K562 (cell line): ENCODE results near the gene HOMEZ. TPM values are rescaled to one million over a fixed set of nuclear protein-coding genes. Genes with fewer than 3 reads are reported as not detected.
A peak's percentile ranks its signal among the peaks of the same experiment; 100 is the strongest.

ENCODE experiments used
- CBX2 ChIP-seq: fragments of 200-600 bp; sonication (generic); IDR thresholded peaks from one replicate; pipeline ENCODE4 v1.6.1; 2012; ENCODE audit warnings: mild to moderate bottlenecking, low read length, inconsistent platforms; ENCODE audit not compliant: insufficient read depth, poor library complexity, severe bottlenecking
- CREM ChIP-seq: IDR thresholded peaks from 2 replicates; pipeline ENCODE4 v1.6.1; 2014; ENCODE audit warnings: antibody characterized with exemption, low read depth
- DIDO1 ChIP-seq: fragments of 450-650 bp; IDR thresholded peaks from 2 replicates; pipeline ENCODE4 v1.6.1; 2016; ENCODE audit warnings: low read depth, missing biosample characterization, missing genetic modification characterization
- EP400 ChIP-seq: fragments of 450-650 bp; IDR thresholded peaks from 2 replicates; pipeline ENCODE4 v1.6.1; 2017; ENCODE audit warnings: antibody characterized with exemption, mild to moderate bottlenecking, moderate library complexity
- JUN ChIP-seq, 2 experiments: sonication (generic) in 1 of 2; formaldehyde crosslinking in 1 of 2; IDR thresholded peaks; 2 replicates each; pipeline versions ENCODE4 v1.6.1 to v1.8.0; 2012 to 2022; ENCODE audit warnings: borderline replicate concordance in 2 of 2, mild to moderate bottlenecking in 2 of 2, improper control_type of control experiment in 1 of 2, low read depth in 1 of 2, low read length in 1 of 2, missing genetic modification reagents in 1 of 2
- KDM2B ChIP-seq: fragments of 250-450 bp; sonication (Bioruptor Pico); IDR thresholded peaks from 2 replicates; pipeline ENCODE4 v1.8.0; 2021; ENCODE audit warnings: mild to moderate bottlenecking, moderate library complexity
- MAZ ChIP-seq, 2 experiments: fragments of 450-650 bp in 1 of 2; sonication (generic) in 1 of 2; formaldehyde crosslinking; IDR thresholded peaks in 1 of 2; conservative IDR thresholded peaks in 1 of 2; 2 replicates each; pipeline versions ENCODE4 v1.4.0 to v1.5.0; 2020; ENCODE audit warnings: mild to moderate bottlenecking in 1 of 2, missing genetic modification reagents in 1 of 2
- NBN ChIP-seq: fragments of 450-650 bp; IDR thresholded peaks from 2 replicates; pipeline ENCODE4 v1.6.1; 2016; ENCODE audit warnings: low read depth, mild to moderate bottlenecking
- POLR2B ChIP-seq: fragments of 450-650 bp; IDR thresholded peaks from 2 replicates; pipeline ENCODE4 v1.6.1; 2018; ENCODE audit warnings: low read depth; ENCODE audit not compliant: partially characterized antibody
- RUNX1 ChIP-seq: sonication (generic); IDR thresholded peaks from 2 replicates; pipeline ENCODE4 v1.6.1; 2016; ENCODE audit warnings: antibody characterized with exemption, low read depth
- SMARCE1 ChIP-seq: fragments of 450-650 bp; IDR thresholded peaks from 2 replicates; pipeline ENCODE4 v1.7.1; 2016; ENCODE audit warnings: mild to moderate bottlenecking
- SUPT5H ChIP-seq: fragments of 450-650 bp; IDR thresholded peaks from 2 replicates; pipeline ENCODE4 v1.6.1; 2016
- TCF7 ChIP-seq: sonication (generic); IDR thresholded peaks from 2 replicates; pipeline ENCODE4 v1.6.1; 2016; ENCODE audit warnings: antibody characterized with exemption, borderline replicate concordance
- ZNF584 ChIP-seq: fragments of 200-800 bp; sonication (Bioruptor generic); IDR thresholded peaks from 2 replicates; pipeline ENCODE4 v1.6.1; 2016; ENCODE audit warnings: low read depth, mild to moderate bottlenecking, missing genetic modification characterization, missing compliant biosample characterization
- polyA plus RNA-seq, 8 experiments: library from polyadenylated mRNA; depleted of rRNA in 4 of 8; stranded (reverse) in 5 of 8; unstranded in 3 of 8; fragments of >200 nt; fragmentation: Nextera tagmentation in 2 of 8; fragmentation: Illumina TruSeq in 1 of 8; extraction: Ambion mirVana in 2 of 8; extraction: Trizol in 1 of 8; gene quantifications; 2 replicates each; pipeline versions ENCODE4 v1.2.1 to v1.2.3, GENCODE V29; 2011 to 2014; ENCODE audit warnings: inconsistent platforms in 1 of 8, missing spikeins in 1 of 8
- total RNA-seq, 7 experiments: library from RNA; depleted of rRNA in 6 of 7; stranded (reverse); fragments of >200 nt in 6 of 7; fragmentation: Illumina TruSeq in 2 of 7; extraction: Trizol in 2 of 7; gene quantifications; 2 replicates each; pipeline versions ENCODE4 v1.2.1 to v1.2.3, GENCODE V29; 2011 to 2021; ENCODE audit warnings: low replicate concordance in 1 of 7
- TF ChIP-seq, protein P1 (sequence below), 2 experiments: fragments of 450-650 bp; IDR thresholded peaks; 2 replicates each; pipeline ENCODE4 v1.6.1; 2018; ENCODE audit warnings: mild to moderate bottlenecking in 2 of 2, low read depth in 1 of 2; ENCODE audit not compliant: partially characterized antibody in 2 of 2
- TF ChIP-seq, protein P2 (sequence below): fragments of 450-650 bp; formaldehyde crosslinking; IDR thresholded peaks from 2 replicates; pipeline ENCODE4 v1.4.0; 2022; ENCODE audit warnings: missing genetic modification characterization
- TF ChIP-seq, protein P3 (sequence below), 2 experiments: fragments of 150-350 bp in 1 of 2; IDR thresholded peaks; 2 replicates each; pipeline ENCODE4 v1.6.1; 2012 to 2016; ENCODE audit warnings: low read depth in 2 of 2, low read length in 2 of 2, mild to moderate bottlenecking in 1 of 2, moderate library complexity in 1 of 2

HOMEZ gene
- total and polyA plus RNA-seq, 9 of the 15 experiments (the other 6 are each of a cell fraction or from before 2014, with no cell fraction given) = 3.0 to 30.2 (median 16.9) TPM

DNA sequence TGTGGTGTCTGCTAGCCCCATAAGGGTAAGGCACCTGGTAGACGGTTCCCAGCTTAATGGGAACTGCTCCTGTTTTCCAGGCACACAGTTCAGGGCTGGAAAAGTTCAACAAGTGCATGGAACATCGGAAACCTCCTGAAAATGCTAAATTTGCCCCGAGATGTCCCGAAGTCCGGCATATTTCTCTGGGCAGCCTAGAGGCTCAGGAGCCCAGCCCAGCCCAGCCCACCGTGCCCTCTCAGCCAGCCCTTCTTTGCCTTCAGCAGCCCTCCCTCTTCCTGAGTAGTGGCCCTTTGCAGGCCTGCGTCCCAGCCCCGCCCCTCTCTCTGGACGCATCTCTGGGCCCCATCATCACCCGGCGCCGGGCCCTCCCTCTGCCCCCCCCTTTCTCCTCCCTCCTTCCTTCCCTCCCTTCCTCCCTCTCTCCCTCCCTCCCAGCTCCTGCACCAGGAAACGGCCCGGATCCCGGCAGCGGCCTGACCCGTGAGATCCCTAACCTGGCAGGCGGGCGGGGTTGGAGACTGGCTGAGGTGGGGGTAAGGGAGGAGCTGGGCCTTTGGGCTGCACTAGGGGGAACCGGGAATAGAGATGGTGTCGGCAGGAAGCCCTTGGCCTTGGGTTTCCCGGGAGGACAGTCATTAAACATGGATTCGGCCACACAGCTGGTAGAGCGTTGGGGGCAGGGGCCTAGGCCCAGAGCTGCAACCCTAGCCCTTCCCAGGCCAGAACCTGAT is 20.6 kb upstream of the HOMEZ start, which contains the start of gene BCL2L2 (continued):
- TF ChIP-seq POLR2B (peak; percentile 70), CBX2 (no peak), DIDO1 (tag) (peak; percentile 93), TCF7 (0 out of 2 replicates have a peak, but pooled peaks have one; percentile 52), NBN (peak; percentile 90; the same call in 1 of the 2 replicates), KDM2B (CRISPR knock-in tag) (no peak), SUPT5H (peak; percentile 85), SMARCE1 (peak; percentile 53; the same call in 1 of the 2 replicates), CREM (peak; percentile 100), RUNX1 (peak; percentile 78; the same call in 1 of the 2 replicates), MAZ (CRISPR knock-in tag; conservative IDR thresholded peaks at IDR 0.05 in 1 of 2, IDR thresholded peaks at IDR 0.05 in 1 of 2) (peak; percentile 100), JUN (IDR thresholded peaks at IDR 0.05; ENCODE audit: borderline replicate concordance, low read depth, low read length) (peak; percentile 47; the same call in 1 of the 2 replicates), JUN (CRISPR knock-in tag; IDR thresholded peaks at IDR 0.05; ENCODE audit: borderline replicate concordance) (no peak), ZNF584 (no peak), EP400 (no peak)
- TF ChIP-seq, protein P1, sequence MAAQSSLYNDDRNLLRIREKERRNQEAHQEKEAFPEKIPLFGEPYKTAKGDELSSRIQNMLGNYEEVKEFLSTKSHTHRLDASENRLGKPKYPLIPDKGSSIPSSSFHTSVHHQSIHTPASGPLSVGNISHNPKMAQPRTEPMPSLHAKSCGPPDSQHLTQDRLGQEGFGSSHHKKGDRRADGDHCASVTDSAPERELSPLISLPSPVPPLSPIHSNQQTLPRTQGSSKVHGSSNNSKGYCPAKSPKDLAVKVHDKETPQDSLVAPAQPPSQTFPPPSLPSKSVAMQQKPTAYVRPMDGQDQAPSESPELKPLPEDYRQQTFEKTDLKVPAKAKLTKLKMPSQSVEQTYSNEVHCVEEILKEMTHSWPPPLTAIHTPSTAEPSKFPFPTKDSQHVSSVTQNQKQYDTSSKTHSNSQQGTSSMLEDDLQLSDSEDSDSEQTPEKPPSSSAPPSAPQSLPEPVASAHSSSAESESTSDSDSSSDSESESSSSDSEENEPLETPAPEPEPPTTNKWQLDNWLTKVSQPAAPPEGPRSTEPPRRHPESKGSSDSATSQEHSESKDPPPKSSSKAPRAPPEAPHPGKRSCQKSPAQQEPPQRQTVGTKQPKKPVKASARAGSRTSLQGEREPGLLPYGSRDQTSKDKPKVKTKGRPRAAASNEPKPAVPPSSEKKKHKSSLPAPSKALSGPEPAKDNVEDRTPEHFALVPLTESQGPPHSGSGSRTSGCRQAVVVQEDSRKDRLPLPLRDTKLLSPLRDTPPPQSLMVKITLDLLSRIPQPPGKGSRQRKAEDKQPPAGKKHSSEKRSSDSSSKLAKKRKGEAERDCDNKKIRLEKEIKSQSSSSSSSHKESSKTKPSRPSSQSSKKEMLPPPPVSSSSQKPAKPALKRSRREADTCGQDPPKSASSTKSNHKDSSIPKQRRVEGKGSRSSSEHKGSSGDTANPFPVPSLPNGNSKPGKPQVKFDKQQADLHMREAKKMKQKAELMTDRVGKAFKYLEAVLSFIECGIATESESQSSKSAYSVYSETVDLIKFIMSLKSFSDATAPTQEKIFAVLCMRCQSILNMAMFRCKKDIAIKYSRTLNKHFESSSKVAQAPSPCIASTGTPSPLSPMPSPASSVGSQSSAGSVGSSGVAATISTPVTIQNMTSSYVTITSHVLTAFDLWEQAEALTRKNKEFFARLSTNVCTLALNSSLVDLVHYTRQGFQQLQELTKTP (IDR thresholded peaks at IDR 0.05; ENCODE audit: low read depth in 1 of 2, partially characterized antibody in 2 of 2) = peak in 1 of 2 experiments; percentile 95
- TF ChIP-seq, protein P2, sequence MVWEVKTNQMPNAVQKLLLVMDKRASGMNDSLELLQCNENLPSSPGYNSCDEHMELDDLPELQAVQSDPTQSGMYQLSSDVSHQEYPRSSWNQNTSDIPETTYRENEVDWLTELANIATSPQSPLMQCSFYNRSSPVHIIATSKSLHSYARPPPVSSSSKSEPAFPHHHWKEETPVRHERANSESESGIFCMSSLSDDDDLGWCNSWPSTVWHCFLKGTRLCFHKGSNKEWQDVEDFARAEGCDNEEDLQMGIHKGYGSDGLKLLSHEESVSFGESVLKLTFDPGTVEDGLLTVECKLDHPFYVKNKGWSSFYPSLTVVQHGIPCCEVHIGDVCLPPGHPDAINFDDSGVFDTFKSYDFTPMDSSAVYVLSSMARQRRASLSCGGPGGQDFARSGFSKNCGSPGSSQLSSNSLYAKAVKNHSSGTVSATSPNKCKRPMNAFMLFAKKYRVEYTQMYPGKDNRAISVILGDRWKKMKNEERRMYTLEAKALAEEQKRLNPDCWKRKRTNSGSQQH = no peak
- TF ChIP-seq, protein P3, sequence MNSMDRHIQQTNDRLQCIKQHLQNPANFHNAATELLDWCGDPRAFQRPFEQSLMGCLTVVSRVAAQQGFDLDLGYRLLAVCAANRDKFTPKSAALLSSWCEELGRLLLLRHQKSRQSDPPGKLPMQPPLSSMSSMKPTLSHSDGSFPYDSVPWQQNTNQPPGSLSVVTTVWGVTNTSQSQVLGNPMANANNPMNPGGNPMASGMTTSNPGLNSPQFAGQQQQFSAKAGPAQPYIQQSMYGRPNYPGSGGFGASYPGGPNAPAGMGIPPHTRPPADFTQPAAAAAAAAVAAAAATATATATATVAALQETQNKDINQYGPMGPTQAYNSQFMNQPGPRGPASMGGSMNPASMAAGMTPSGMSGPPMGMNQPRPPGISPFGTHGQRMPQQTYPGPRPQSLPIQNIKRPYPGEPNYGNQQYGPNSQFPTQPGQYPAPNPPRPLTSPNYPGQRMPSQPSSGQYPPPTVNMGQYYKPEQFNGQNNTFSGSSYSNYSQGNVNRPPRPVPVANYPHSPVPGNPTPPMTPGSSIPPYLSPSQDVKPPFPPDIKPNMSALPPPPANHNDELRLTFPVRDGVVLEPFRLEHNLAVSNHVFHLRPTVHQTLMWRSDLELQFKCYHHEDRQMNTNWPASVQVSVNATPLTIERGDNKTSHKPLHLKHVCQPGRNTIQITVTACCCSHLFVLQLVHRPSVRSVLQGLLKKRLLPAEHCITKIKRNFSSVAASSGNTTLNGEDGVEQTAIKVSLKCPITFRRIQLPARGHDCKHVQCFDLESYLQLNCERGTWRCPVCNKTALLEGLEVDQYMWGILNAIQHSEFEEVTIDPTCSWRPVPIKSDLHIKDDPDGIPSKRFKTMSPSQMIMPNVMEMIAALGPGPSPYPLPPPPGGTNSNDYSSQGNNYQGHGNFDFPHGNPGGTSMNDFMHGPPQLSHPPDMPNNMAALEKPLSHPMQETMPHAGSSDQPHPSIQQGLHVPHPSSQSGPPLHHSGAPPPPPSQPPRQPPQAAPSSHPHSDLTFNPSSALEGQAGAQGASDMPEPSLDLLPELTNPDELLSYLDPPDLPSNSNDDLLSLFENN (IDR thresholded peaks at IDR 0.05; ENCODE audit: low read depth in 2 of 2, low read length in 2 of 2) = 0 out of 4 replicates have a peak, but pooled peaks of 1 of the 2 experiments have one; percentile 13
